Measurements from ENCODE around the gene ARID1B. TPM values are rescaled to one million over a fixed set of nuclear protein-coding genes. Genes with fewer than 3 reads are reported as not detected.

The ARID1B gene
- total RNA-seq, 1 experiment from 2014 or later: 35.6 TPM

- no peak for TF ChIP-seq SIN3A (IDR thresholded peaks at IDR 0.05; ENCODE audit: low read depth)
- TF ChIP-seq SP1 (IDR thresholded peaks at IDR 0.05; ENCODE audit: low read depth): no peak
- TF ChIP-seq, protein P1, sequence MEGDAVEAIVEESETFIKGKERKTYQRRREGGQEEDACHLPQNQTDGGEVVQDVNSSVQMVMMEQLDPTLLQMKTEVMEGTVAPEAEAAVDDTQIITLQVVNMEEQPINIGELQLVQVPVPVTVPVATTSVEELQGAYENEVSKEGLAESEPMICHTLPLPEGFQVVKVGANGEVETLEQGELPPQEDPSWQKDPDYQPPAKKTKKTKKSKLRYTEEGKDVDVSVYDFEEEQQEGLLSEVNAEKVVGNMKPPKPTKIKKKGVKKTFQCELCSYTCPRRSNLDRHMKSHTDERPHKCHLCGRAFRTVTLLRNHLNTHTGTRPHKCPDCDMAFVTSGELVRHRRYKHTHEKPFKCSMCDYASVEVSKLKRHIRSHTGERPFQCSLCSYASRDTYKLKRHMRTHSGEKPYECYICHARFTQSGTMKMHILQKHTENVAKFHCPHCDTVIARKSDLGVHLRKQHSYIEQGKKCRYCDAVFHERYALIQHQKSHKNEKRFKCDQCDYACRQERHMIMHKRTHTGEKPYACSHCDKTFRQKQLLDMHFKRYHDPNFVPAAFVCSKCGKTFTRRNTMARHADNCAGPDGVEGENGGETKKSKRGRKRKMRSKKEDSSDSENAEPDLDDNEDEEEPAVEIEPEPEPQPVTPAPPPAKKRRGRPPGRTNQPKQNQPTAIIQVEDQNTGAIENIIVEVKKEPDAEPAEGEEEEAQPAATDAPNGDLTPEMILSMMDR (IDR thresholded peaks at IDR 0.05 in 2 of 3, conservative IDR thresholded peaks at IDR 0.05 in 1 of 3; ENCODE audit: borderline replicate concordance in 1 of 3, insufficient read depth in 1 of 3, low read depth in 2 of 3, low read length in 2 of 3): no peak
- TF ChIP-seq ELF1 (IDR thresholded peaks at IDR 0.05; ENCODE audit: borderline replicate concordance, low read depth): no peak
- no peak for TF ChIP-seq POLR2A (IDR thresholded peaks at IDR 0.05; ENCODE audit: borderline replicate concordance, extremely low read depth, insufficient read depth, insufficient read length)
- TF ChIP-seq TCF7L2 (IDR thresholded peaks at IDR 0.05; ENCODE audit: borderline replicate concordance, extremely low read depth, insufficient read depth, insufficient read length): no peak
- no peak for TF ChIP-seq CBX3 (IDR thresholded peaks at IDR 0.05; ENCODE audit: low read depth)
- no peak for TF ChIP-seq EGR1 (IDR thresholded peaks at IDR 0.05; ENCODE audit: low read depth)
- TF ChIP-seq ZNF274 (IDR thresholded peaks at IDR 0.05; ENCODE audit: low read depth, low read length): no peak
- TF ChIP-seq RAD21 (IDR thresholded peaks at IDR 0.05; ENCODE audit: low read depth): no peak
- no peak for TF ChIP-seq ZFX (IDR thresholded peaks at IDR 0.05)
- TF ChIP-seq REST (IDR thresholded peaks at IDR 0.05; ENCODE audit: low read depth): no peak
- no peak for TF ChIP-seq POLR2AphosphoS5 (IDR thresholded peaks at IDR 0.05; ENCODE audit: low read depth, low read length)
- no peak for TF ChIP-seq JUND (IDR thresholded peaks at IDR 0.05)
- no peak for DNase-seq (ENCODE audit: low read depth, low spot score)
- H3K4me3 ChIP-seq (replicated peaks in 1 of 2; ENCODE audit: low read depth in 1 of 2, low read length in 2 of 2): no peak overlapping the region
- H3K36me3 ChIP-seq (ENCODE audit: control insufficient read depth in 1 of 2, insufficient read depth in 2 of 2, low read length in 2 of 2): no peaks in the 10 kb centered on the region
- CTCF ChIA-PET: no interaction called here
- intact Hi-C loops (cut with micrococcal nuclease): no loop called here
- BruUV-seq (replicated peaks): no TSS peak
- no peak overlapping the region for H3K27ac ChIP-seq (ENCODE audit: low read depth, low read length)
- H3K9ac ChIP-seq (ENCODE audit: low read length): no peak overlapping the region
- no peaks in the 10 kb centered on the region for H3K4me1 ChIP-seq (ENCODE audit: control insufficient read depth in 1 of 2, insufficient read depth in 2 of 2, low read length in 2 of 2)
- H3K27me3 ChIP-seq (ENCODE audit: insufficient read depth, low read length): no peaks in the 10 kb centered on the region
- no peak overlapping the region for H3K4me2 ChIP-seq (ENCODE audit: low read length)
- peaks cover 6% of the 10 kb centered on the region; the same call in 1 of the 2 replicates for H4K20me1 ChIP-seq (ENCODE audit: insufficient read depth)
- peaks cover 36% of the 10 kb centered on the region for H3K79me2 ChIP-seq (ENCODE audit: insufficient read depth, low read length)
- POLR2A ChIA-PET: no interaction called here
- H3K9me2 ChIP-seq (ENCODE audit: insufficient read depth): no peaks in the 10 kb centered on the region
- no peak for ATAC-seq
- H2AFZ ChIP-seq (ENCODE audit: low read depth, low read length, poor library complexity, severe bottlenecking): no peak overlapping the region
- RAD21 ChIA-PET (ENCODE audit: low non-redundant PET in 1 of 2, low total read pairs in 2 of 2, uncharacterized antibody in 2 of 2, unreplicated experiment in 2 of 2): no interaction called here
- H3K9me3 ChIP-seq (ENCODE audit: control insufficient read depth in 1 of 2, insufficient read depth in 1 of 2, low read depth in 1 of 2, low read length in 2 of 2): no peaks in the 10 kb centered on the region
Observed at GRCh38 chr6:156974830-156975261, 197.7 kb downstream of the ARID1B start.
